SK-N-SH (cell line): Measurements from ENCODE around the gene BBX. TPM values are rescaled to one million over a fixed set of nuclear protein-coding genes. Genes with fewer than 3 reads are reported as not detected.

Experiments used
- CTCF ChIA-PET: fragments of 300-600, 350-600 bp; formaldehyde crosslinking; extraction: SDS; loops from one replicate; lab custom pipeline; 2021; lab: Yijun Ruan, JAX
- POLR2A ChIA-PET: fragments of 350-600 bp; sonication (Branson Sonifier 250); formaldehyde crosslinking; extraction: SDS; loops from one replicate; lab custom pipeline; 2020; ENCODE audit warnings: antibody characterized with exemption, inconsistent platforms; lab: Yijun Ruan, JAX
- DNase-seq: peaks from one replicate; pipeline ENCODE4 v3.0.0; 2012
- H2AFZ ChIP-seq: fragments of 200-600 bp; sonication (generic); 2 replicates; pipeline ENCODE4 v1.8.1; 2016; ENCODE audit warnings: antibody characterized with exemption, mild to moderate bottlenecking, low read depth
- H3F3A ChIP-seq: fragments of 200-600 bp; sonication (generic); replicated peaks from 2 replicates; pipeline ENCODE3; 2016; ENCODE audit warnings: antibody characterized with exemption, mild to moderate bottlenecking; ENCODE audit not compliant: insufficient read depth
- H3K27ac ChIP-seq, 2 experiments: fragments of 200-500 bp in 1 of 2; fragments of 200-600 bp in 1 of 2; sonication (Bioruptor generic) in 1 of 2; sonication (generic), shearing (Covaris generic) in 1 of 2; 2 replicates each; pipeline versions ENCODE4 v1.5.1 to v1.6.1; 2014 to 2016; ENCODE audit warnings: low read depth in 2 of 2, inconsistent platforms in 1 of 2, low read length in 1 of 2, mild to moderate bottlenecking in 1 of 2, mixed read lengths in 1 of 2
- H3K27me3 ChIP-seq: fragments of 200-600 bp; sonication (generic), shearing (Covaris generic); 2 replicates; pipeline ENCODE4 v1.6.1; 2016; ENCODE audit warnings: mixed run types; ENCODE audit not compliant: insufficient read depth
- H3K36me3 ChIP-seq, 2 experiments: fragments of 200-500 bp in 1 of 2; fragments of 200-600 bp in 1 of 2; sonication (Bioruptor generic) in 1 of 2; sonication (generic) in 1 of 2; replicated peaks in 1 of 2; 2 replicates each; pipeline versions ENCODE3 to v1.5.1; 2014 to 2016; ENCODE audit warnings: low read length in 1 of 2, mild to moderate bottlenecking in 1 of 2; ENCODE audit not compliant: insufficient read depth in 2 of 2, control insufficient read depth in 1 of 2
- H3K4me1 ChIP-seq, 2 experiments: fragments of 200-500 bp in 1 of 2; fragments of 200-600 bp in 1 of 2; sonication (Bioruptor generic) in 1 of 2; sonication (generic), shearing (Covaris generic) in 1 of 2; 2 replicates each; pipeline versions ENCODE4 v1.5.1 to v1.6.1; 2014 to 2016; ENCODE audit warnings: low read depth in 1 of 2, low read length in 1 of 2, mixed run types in 1 of 2; ENCODE audit not compliant: insufficient read depth in 2 of 2, control insufficient read depth in 1 of 2
- H3K4me2 ChIP-seq: fragments of 200-600 bp; sonication (generic), shearing (Covaris generic); 2 replicates; pipeline ENCODE4 v1.6.1; 2017; ENCODE audit warnings: mixed run types
- H3K4me3 ChIP-seq, 2 experiments: fragments of 200-500 bp in 1 of 2; fragments of 200-600 bp in 1 of 2; sonication (Bioruptor generic) in 1 of 2; sonication (generic), shearing (Covaris generic) in 1 of 2; 2 replicates each; pipeline versions ENCODE4 v1.5.1 to v1.8.1; 2014 to 2016; ENCODE audit warnings: low read depth in 2 of 2, inconsistent platforms in 1 of 2, low read length in 1 of 2, mild to moderate bottlenecking in 1 of 2, mixed read lengths in 1 of 2, moderate library complexity in 1 of 2
- H3K79me2 ChIP-seq: fragments of 200-600 bp; sonication (generic); 2 replicates; pipeline ENCODE4 v1.8.1; 2017; ENCODE audit warnings: mild to moderate bottlenecking; ENCODE audit not compliant: insufficient read depth
- H3K9ac ChIP-seq: fragments of 200-600 bp; sonication (generic); 2 replicates; pipeline ENCODE4 v1.6.1; 2017; ENCODE audit warnings: mixed run types
- H3K9me2 ChIP-seq: fragments of 200-600 bp; sonication (generic); 2 replicates; pipeline ENCODE4 v1.6.1; 2017; ENCODE audit warnings: mixed run types
- H3K9me3 ChIP-seq: fragments of 200-600 bp; sonication (generic); 2 replicates; pipeline ENCODE4 v1.6.1; 2017; ENCODE audit warnings: mixed run types, mild to moderate bottlenecking, moderate library complexity
- H4K20me1 ChIP-seq: fragments of 200-600 bp; sonication (generic); 2 replicates; pipeline ENCODE4 v1.6.1; 2017; ENCODE audit warnings: mild to moderate bottlenecking, mixed run types; ENCODE audit not compliant: insufficient read depth
- CHD2 ChIP-seq: fragments of 150-350 bp; IDR thresholded peaks from 2 replicates; pipeline ENCODE4 v1.6.1; 2018; ENCODE audit warnings: low read length; ENCODE audit not compliant: partially characterized antibody
- EP300 ChIP-seq, 2 experiments: IDR thresholded peaks; 2 replicates each; pipeline versions ENCODE4 v1.4.0 to v1.6.1; 2012; ENCODE audit warnings: borderline replicate concordance in 1 of 2, low read depth in 1 of 2, low read length in 1 of 2
- FOSL2 ChIP-seq: IDR thresholded peaks from 2 replicates; pipeline ENCODE4 v1.4.0; 2012; ENCODE audit warnings: low read depth, mild to moderate bottlenecking, moderate library complexity, borderline replicate concordance
- GABPA ChIP-seq: IDR thresholded peaks from 2 replicates; pipeline ENCODE4 v1.4.0; 2012; ENCODE audit warnings: low read depth, mild to moderate bottlenecking
- GATA2 ChIP-seq: sonication (generic); formaldehyde crosslinking; IDR thresholded peaks from 2 replicates; pipeline ENCODE4 v1.5.0; 2020; ENCODE audit warnings: mild to moderate bottlenecking, missing genetic modification reagents
- JUND ChIP-seq: IDR thresholded peaks from 2 replicates; pipeline ENCODE4 v1.4.0; 2012
- MEF2A ChIP-seq: IDR thresholded peaks from 2 replicates; pipeline ENCODE4 v1.4.0; 2012; ENCODE audit warnings: low read depth, borderline replicate concordance
- MXI1 ChIP-seq: IDR thresholded peaks from 2 replicates; pipeline ENCODE4 v1.6.1; 2012; ENCODE audit warnings: mild to moderate bottlenecking, low read depth, low read length, improper control_type of control experiment
- NFIC ChIP-seq: IDR thresholded peaks from 2 replicates; pipeline ENCODE4 v1.4.0; 2012; ENCODE audit warnings: borderline replicate concordance
- POLR2AphosphoS5 ChIP-seq: IDR thresholded peaks from 2 replicates; pipeline ENCODE4 v1.6.1; 2012; ENCODE audit warnings: low read depth, low read length
- RCOR1 ChIP-seq: fragments of 150-350 bp; IDR thresholded peaks from 2 replicates; pipeline ENCODE4 v1.6.1; 2017; ENCODE audit warnings: antibody characterized with exemption, low read length
- RFX5 ChIP-seq: IDR thresholded peaks from 2 replicates; pipeline ENCODE4 v1.6.1; 2012; ENCODE audit warnings: mild to moderate bottlenecking, improper control_type of control experiment, low read length
- RXRA ChIP-seq: IDR thresholded peaks from 2 replicates; pipeline ENCODE4 v1.4.0; 2012; ENCODE audit warnings: low read depth, mild to moderate bottlenecking, borderline replicate concordance
- SMC3 ChIP-seq: IDR thresholded peaks from 2 replicates; pipeline ENCODE4 v1.6.1; 2012; ENCODE audit warnings: low read depth, low read length, improper control_type of control experiment
- TCF12 ChIP-seq: IDR thresholded peaks from 2 replicates; pipeline ENCODE4 v1.4.0; 2012
- TEAD4 ChIP-seq: IDR thresholded peaks from 2 replicates; pipeline ENCODE4 v1.4.0; 2012; ENCODE audit warnings: mild to moderate bottlenecking, borderline replicate concordance; ENCODE audit not compliant: insufficient read depth
- YY1 ChIP-seq: IDR thresholded peaks from 2 replicates; pipeline ENCODE4 v1.4.0; 2012; ENCODE audit warnings: low read depth, mild to moderate bottlenecking
- WGBS: methylation state at CpG from one replicate; pipeline ENCODE4 v1.1.6; 2017; ENCODE audit warnings: low lambda C conversion rate; 5-methylcytosine and 5-hydroxymethylcytosine counted together
- polyA plus RNA-seq, 3 experiments: library from polyadenylated mRNA; depleted of rRNA; stranded (reverse); fragments of >200 nt; gene quantifications; 2 replicates each; pipeline ENCODE4 v1.2.3, GENCODE V29; 2012
- TF ChIP-seq, protein P1 (sequence below): fragments of 150-350 bp; IDR thresholded peaks from 2 replicates; pipeline ENCODE4 v1.6.1; 2017; ENCODE audit warnings: antibody characterized with exemption, low read length, low read depth, borderline replicate concordance
- TF ChIP-seq, protein P2 (sequence below): IDR thresholded peaks from 2 replicates; pipeline ENCODE4; 2012
- TF ChIP-seq, protein P3 (sequence below): fragments of 150-350 bp; IDR thresholded peaks from 2 replicates; pipeline ENCODE4 v1.6.1; 2016; ENCODE audit warnings: mild to moderate bottlenecking, low read depth, low read length
- TF ChIP-seq, protein P4 (sequence below): fragments of 200-600 bp; sonication (generic); IDR thresholded peaks from 2 replicates; pipeline ENCODE4 v1.6.1; 2017; ENCODE audit warnings: antibody characterized with exemption, mild to moderate bottlenecking, moderate library complexity

The BBX gene
- polyA plus RNA-seq, 1 of the 3 experiments (the other 2 are of a cell fraction) = 14.2 TPM

DNA sequence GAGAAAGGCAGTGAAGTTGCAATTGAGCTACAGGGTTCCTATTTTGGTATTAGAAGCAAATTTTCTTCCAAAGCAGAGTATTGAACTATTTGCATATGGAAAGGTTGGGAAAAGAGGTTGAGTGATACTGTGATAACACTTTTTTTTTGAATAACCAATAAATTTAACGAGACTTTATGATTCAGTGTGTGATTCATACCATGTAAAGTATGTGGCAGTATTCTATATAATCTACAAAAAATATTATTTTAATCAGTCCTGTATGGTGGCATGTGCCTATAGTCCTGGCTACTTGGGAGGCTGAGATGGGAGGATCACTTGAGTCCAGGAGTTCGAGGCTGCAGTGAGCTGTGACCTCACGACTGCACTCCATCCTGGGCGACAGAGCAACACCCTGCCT, 206.9 kb downstream of the BBX start:
- Histone ChIP-seq H4K20me1 (no peaks in the 10 kb centered on the region), H3F3A (no peaks in the 10 kb centered on the region), H3K4me2 (no peak overlapping the region), H3K27me3 (no peaks in the 10 kb centered on the region), H3K79me2 (no peaks in the 10 kb centered on the region), H3K9me2 (no peaks in the 10 kb centered on the region), H3K9ac (no peak overlapping the region), H3K4me1 (no peaks in the 10 kb centered on the region), H2AFZ (no peak overlapping the region), H3K36me3 (peaks cover 14 to 28% of the 10 kb centered on the region in 2 experiments), H3K4me3 (no peak overlapping the region), H3K27ac (no peak overlapping the region), H3K9me3 (no peaks in the 10 kb centered on the region)
- TF ChIP-seq CHD2 (no peak), GABPA (no peak), MXI1 (no peak), RXRA (no peak), POLR2AphosphoS5 (no peak), EP300 (IDR thresholded peaks at IDR 0.05; ENCODE audit: borderline replicate concordance in 1 of 2, low read depth in 1 of 2, low read length in 1 of 2) (no peak), MEF2A (no peak), GATA2 (no peak), TEAD4 (no peak)
- TF ChIP-seq, protein P1, sequence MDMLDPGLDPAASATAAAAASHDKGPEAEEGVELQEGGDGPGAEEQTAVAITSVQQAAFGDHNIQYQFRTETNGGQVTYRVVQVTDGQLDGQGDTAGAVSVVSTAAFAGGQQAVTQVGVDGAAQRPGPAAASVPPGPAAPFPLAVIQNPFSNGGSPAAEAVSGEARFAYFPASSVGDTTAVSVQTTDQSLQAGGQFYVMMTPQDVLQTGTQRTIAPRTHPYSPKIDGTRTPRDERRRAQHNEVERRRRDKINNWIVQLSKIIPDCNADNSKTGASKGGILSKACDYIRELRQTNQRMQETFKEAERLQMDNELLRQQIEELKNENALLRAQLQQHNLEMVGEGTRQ = no peak
- ChIA-PET CTCF (interaction anchor here (1.1 to 3.4 kb wide), 6 partner anchors 9 to 69 kb away, joined by 3 to 22 read pairs (median 6); no protein-coding TSS in a partner anchor), POLR2A (no interaction called here)
- WGBS = 97% methylated on average over 4 of the region's 4 CpGs
- no peak for DNase-seq

DNA sequence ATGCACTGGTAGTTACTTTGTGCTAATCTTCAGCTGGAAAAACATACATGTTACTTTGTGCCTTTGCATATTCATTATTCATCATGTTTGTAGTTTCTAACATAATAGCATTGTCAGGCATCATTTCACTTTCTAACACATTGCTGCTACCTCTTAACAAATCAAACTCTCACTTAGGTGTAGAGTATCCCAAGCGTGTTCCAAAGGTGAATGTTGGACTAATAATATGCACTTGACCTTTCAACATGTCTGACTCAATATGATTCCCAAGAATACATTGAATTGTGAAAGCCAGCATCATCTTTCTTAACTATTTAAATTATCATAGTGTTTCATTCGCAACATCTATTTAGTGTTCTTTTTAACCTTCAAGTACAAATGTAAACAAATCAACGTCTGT, 211.6 kb downstream of the BBX start:
- POLR2A ChIA-PET = no interaction called here
- H2AFZ ChIP-seq = no peak overlapping the region
- no peak overlapping the region for H3K4me2 ChIP-seq
- no peak overlapping the region for H3K27ac ChIP-seq
- DNase-seq = no peak
- CTCF ChIA-PET = interaction anchor here (1.0 kb wide), 1 partner anchor 18 kb away, joined by 4 read pairs; no protein-coding TSS in a partner anchor
- H3K79me2 ChIP-seq = no peaks in the 10 kb centered on the region
- H3K4me1 ChIP-seq = no peaks in the 10 kb centered on the region
- H3K9ac ChIP-seq = no peak overlapping the region
- H3F3A ChIP-seq = no peaks in the 10 kb centered on the region
- H3K36me3 ChIP-seq = peaks cover 17 to 24% of the 10 kb centered on the region in 2 experiments
- no peaks in the 10 kb centered on the region for H3K27me3 ChIP-seq
- H3K9me3 ChIP-seq = no peaks in the 10 kb centered on the region
- no peaks in the 10 kb centered on the region for H3K9me2 ChIP-seq
- 90% methylated on average over 3 of the region's 3 CpGs for WGBS
- TF ChIP-seq, protein P1 = no peak
- TF ChIP-seq RFX5 (no peak), RXRA (no peak), CHD2 (no peak), MEF2A (no peak), YY1 (no peak), POLR2AphosphoS5 (no peak), FOSL2 (no peak), JUND (no peak), TCF12 (no peak), RCOR1 (no peak), NFIC (no peak), SMC3 (no peak)
- TF ChIP-seq, protein P2, sequence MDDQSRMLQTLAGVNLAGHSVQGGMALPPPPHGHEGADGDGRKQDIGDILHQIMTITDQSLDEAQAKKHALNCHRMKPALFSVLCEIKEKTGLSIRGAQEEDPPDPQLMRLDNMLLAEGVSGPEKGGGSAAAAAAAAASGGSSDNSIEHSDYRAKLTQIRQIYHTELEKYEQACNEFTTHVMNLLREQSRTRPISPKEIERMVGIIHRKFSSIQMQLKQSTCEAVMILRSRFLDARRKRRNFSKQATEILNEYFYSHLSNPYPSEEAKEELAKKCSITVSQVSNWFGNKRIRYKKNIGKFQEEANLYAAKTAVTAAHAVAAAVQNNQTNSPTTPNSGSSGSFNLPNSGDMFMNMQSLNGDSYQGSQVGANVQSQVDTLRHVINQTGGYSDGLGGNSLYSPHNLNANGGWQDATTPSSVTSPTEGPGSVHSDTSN = no peak
- TF ChIP-seq, protein P3, sequence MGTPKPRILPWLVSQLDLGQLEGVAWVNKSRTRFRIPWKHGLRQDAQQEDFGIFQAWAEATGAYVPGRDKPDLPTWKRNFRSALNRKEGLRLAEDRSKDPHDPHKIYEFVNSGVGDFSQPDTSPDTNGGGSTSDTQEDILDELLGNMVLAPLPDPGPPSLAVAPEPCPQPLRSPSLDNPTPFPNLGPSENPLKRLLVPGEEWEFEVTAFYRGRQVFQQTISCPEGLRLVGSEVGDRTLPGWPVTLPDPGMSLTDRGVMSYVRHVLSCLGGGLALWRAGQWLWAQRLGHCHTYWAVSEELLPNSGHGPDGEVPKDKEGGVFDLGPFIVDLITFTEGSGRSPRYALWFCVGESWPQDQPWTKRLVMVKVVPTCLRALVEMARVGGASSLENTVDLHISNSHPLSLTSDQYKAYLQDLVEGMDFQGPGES = no peak
- TF ChIP-seq, protein P4, sequence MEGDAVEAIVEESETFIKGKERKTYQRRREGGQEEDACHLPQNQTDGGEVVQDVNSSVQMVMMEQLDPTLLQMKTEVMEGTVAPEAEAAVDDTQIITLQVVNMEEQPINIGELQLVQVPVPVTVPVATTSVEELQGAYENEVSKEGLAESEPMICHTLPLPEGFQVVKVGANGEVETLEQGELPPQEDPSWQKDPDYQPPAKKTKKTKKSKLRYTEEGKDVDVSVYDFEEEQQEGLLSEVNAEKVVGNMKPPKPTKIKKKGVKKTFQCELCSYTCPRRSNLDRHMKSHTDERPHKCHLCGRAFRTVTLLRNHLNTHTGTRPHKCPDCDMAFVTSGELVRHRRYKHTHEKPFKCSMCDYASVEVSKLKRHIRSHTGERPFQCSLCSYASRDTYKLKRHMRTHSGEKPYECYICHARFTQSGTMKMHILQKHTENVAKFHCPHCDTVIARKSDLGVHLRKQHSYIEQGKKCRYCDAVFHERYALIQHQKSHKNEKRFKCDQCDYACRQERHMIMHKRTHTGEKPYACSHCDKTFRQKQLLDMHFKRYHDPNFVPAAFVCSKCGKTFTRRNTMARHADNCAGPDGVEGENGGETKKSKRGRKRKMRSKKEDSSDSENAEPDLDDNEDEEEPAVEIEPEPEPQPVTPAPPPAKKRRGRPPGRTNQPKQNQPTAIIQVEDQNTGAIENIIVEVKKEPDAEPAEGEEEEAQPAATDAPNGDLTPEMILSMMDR = no peak
- TF ChIP-seq, all 33 proteins: peak for 0
- Histone ChIP-seq H3K4me3 (no peak overlapping the region), H4K20me1 (no peaks in the 10 kb centered on the region)
